ENCODE data around the gene PRR30.

The PRR30 gene

GRCh38 chr2:27095745-27096651 is 43.2 kb downstream of the PRR30 start:
- DNase-seq = peak in 1 of 2 donors; percentile 41

DNA sequence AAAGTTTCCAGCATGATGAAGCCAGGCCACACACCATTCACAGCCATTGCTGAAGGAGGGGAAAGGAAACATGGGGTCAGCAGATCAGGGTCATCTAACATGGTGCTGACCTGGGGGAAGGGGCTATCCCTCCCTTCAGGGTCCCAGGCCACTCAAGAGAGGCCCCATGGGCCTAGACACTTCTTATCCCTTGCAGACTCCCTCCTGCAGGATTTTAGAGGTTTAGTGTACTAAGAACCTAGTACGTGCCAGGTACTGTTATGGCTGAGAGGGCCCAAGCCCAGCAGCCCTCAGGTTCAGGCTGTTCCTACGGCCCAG is 43.8 kb downstream of the PRR30 start:
- DNase-seq = no peak

DNA sequence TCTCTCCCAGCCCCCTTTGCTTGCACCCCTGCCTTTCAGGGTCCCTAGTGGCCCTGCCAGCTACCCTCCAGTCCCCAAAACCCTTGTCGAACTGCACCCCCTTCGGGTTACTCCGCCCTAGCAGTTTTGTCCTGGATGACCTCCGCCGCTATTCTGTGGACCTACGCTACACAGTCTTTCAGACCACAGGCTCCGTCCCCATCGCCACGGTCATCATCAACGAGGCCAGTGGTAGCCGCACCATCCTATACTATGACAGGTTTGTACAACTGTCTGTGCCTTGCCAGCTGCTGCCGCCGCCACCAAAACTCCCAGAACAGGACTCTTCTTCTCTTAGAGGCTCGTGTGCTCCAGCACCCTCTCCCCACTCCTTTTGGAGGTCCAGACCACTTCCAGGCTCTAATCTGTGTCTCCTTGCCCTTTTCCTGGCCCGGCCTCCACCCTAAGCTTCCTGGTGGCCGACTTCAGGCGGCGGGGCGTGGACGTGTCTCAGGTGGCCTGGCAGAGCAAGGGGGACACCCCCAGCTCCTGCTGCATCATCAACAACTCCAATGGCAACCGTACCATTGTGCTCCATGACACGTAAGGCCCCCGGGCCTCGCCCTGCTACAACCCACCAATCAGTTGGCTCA is 44.7 kb downstream of the PRR30 start:
- DNase-seq = no peak

DNA sequence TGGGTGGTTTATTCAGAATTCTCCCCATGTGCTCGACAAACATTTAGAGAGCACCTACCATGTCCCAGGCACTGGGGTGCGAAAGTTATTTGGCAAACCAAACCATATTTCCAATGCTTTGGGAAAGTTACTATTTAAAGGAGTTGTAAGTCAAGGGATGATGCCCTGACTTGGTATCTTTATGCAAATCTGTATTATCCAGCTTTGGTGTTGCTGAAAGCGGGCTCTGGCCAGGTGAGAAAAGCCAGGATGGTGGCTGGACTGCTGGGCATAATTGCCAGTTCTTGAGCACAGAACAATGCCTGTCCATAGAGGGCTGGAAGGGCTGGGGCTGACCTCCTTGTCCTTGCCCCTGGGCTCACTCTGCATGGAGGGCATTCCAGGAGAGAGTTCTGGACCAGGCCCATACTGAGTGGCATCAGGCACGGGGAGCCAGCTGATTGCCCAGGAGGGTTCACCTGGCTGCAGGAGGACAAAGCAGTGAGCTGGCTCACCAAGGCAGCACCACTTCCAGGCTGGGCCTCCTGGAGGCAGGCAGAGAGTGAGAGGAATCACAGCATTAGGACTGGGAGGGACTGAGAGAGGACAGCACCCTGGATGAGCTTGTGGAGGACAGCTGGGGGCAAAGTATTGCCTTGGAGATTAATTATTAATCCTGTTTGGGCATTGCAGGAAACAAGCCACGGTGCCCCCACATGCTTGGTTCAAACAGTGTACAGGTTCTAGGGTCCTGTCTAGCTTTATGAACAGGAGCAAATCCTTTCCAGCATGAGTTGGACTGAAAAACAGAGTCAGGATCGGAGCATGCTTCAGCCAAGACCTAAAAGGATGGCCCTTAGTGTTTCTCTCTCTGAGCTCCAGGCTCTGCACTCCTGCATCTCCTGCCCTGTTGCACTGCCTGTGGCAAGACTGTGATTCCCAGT is 45.5 kb downstream of the PRR30 start:
- DNase-seq = no peak

DNA sequence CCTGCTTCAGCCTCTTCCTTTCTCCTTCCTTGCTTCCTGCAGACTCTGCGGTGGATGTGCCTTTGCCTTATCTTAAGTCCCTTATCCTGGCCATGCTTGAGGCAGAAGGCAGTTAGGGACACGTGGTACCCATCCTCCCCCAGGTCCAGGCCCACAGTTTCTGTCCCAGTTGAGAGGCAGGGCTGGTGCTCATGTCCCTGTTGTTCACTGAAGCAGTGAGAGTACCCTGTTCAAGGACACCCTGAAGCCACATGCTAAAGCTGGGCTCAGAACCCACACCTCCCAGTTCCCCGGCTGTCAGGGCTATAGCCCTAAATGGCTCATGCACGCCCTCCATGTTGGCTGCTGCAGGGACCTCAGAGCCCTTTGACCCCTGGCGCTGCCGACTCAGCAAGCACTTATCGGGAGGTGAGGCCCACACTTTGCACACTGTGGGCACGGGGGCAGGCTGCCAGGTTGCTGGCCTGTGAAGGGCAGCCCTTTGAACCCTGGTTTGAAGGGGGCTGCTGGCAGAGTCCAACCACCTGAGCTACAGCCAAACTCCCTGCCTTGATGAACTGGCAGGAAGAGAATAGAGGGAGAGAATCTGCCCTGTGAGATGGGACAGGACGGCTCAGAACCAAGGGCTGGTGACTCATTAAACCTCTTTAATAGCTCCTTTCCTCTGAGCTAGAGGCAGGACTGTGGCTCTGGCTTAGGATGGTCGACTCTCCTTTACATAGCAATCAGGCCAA is 46.3 kb downstream of the PRR30 start:
- DNase-seq = no peak

DNA sequence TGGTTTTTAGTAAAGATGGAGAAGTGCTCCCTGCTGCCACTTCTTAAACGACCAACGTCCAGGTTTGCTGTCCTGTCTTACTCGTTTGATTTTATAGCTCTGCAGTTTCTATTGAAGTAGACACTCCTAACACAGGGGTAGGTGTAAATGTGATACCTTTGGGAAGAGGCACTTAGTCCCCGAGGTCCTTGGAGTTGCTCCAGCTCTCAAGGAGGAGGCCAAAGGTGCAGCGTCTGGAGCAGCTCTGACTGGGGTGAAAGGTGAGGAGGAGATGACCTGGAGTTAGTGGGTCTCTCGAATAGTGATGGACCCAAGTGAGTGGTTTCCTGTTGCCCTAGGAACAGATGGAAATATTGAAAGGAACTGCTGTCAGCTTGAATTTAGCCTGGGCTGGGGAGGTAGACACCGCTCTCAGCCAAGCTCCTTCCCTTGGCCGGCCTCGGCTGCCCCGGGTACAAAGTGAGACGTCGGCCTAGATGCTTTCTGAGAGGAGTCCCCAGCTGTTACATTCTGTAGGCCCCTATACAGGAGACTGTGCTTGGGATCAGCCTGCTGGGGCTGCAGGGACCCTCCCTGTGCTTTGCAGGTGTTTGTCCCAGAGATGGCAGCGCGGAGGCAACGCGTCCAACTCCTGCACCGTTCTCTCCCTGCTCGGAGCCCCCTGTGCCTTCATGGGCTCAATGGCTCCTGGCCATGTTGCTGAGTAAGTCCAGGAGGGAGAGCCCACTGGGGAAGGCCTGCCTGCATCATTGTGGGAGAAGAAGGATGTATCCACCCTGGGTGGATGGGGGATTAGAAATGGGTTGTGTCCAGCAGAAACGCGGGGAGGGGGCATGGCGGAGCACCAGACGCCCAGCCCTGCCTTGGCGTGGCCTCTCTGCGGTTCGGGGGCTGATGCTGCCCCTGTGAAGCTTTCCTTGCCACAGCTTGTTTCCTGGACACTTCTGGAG is 47.2 kb downstream of the PRR30 start:
- DNase-seq = no peak

DNA sequence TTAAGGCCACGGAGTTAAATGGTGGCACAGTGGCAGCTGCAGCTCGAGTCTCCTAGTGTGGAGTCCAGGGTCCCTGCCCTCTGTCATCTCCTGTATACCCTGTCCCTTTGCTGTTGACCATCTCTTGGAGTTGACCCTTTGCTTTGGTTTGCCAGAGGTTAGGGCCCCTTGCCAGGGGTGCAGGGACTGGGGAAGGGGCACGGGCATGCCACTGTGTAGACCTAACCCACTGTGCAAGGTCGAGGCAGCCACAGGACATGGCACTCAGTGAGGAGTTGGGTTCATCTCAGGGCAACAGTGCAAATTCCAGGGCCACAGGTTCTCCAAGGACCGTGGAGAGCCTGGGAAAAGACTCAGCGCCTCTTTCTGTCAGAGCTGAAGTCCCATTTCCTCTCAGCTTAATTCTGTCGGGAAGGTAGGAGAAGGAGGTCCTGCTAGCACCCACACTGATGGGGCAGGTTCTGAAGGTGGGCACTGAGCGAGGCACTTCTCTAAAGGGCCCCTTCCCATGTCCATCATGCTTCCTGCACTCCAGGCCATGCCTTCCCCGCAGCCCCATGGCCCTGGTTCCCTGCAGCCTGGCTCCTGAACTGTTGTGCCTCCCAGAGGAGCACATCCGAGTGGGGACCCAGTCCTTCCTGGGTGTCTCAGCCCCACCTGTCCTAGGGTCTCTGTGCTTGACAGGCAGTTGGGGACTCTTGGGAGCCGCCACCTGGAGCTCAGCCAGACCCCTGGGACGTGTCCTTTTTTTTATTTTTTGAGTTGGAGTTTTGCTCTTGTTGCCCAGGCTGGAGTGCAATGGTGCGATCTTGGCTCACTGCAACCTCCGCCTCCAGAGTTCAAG is 49.9 kb downstream of the PRR30 start:
- no peak for DNase-seq

DNA sequence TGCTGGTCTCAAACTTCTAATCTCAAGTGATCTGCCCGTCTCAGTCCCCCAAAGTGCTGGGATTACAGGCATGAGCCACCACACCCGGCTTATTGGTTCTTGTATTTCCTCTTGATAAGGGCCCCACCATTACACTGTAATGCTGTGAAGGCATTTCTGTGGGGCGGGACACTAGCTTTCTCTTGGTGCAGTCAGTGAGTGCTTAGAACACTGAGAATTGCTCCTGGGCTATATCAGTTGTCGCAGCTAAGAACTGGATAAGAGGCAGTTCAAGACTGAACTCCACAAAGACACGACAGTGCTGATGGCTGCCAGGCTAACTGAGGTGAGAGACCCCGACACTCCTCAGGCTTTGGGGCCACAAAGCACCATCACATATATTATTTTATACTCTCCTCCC is 50.6 kb downstream of the PRR30 start:
- DNase-seq = no peak

GRCh38 chr2:27087823-27088410 is 51.3 kb downstream of the PRR30 start:
- no peak for DNase-seq
